Thyroid gland (tissue), 4 donors: ENCODE measurements around the gene ACAD9. TPM values are rescaled to one million over a fixed set of nuclear protein-coding genes. Genes with fewer than 3 reads are reported as not detected.
"Not testable (repeated sequence)": the region's sequence is repeated elsewhere in the genome, so short reads cannot be mapped to it uniquely, and the experiment has no call there.

Experiments
- DNase-seq, 2 donors: peaks; one replicate each; pipeline ENCODE4 v3.0.0-alpha.2; 2019
- H3K27ac ChIP-seq, 3 donors: fragments of 200-600 bp; sonication (generic); 1 replicate in 2 of 3; 2 replicates in 1 of 3; pipeline ENCODE4 v1.5.1; 2016 to 2019; ENCODE audit warnings: mild to moderate bottlenecking in 1 of 3, moderate library complexity in 1 of 3
- H3K27me3 ChIP-seq: fragments of 200-600 bp; sonication (generic); one replicate; pipeline ENCODE4 v1.5.1; 2019
- H3K36me3 ChIP-seq, 2 donors: fragments of 200-600 bp; sonication (generic); one replicate each; pipeline ENCODE4 v1.5.1; 2016 to 2019
- H3K4me1 ChIP-seq, 2 donors: fragments of 200-600 bp; sonication (generic); one replicate each; pipeline ENCODE4 v1.5.1; 2017 to 2019
- H3K4me3 ChIP-seq, 3 donors: fragments of 200-600 bp; sonication (generic); replicated peaks in 1 of 3; 1 replicate in 2 of 3; 2 replicates in 1 of 3; pipeline ENCODE4 v1.5.1; 2016; ENCODE audit warnings: mild to moderate bottlenecking in 1 of 3
- H3K9me3 ChIP-seq: fragments of 200-600 bp; sonication (generic); one replicate; pipeline ENCODE4 v1.5.1; 2017
- CTCF ChIP-seq, 6 experiments: fragments of 200-600 bp in 3 of 6; fragments of 450-650 bp in 3 of 6; sonication (generic) in 3 of 6; IDR thresholded peaks; one replicate each; pipeline ENCODE4 v1.5.1; 2016 to 2019; ENCODE audit warnings: antibody characterized with exemption in 6 of 6, mild to moderate bottlenecking in 2 of 6, inconsistent platforms in 1 of 6, moderate library complexity in 1 of 6
- POLR2A ChIP-seq, 2 donors: fragments of 450-650 bp; IDR thresholded peaks; one replicate each; pipeline ENCODE4 v1.6.1; 2017; ENCODE audit warnings: antibody characterized with exemption in 2 of 2, mild to moderate bottlenecking in 2 of 2, moderate library complexity in 1 of 2
- WGBS, 2 donors: methylation state at CpG; one replicate each; pipeline ENCODE4 v1.1.5; 2017; 5-methylcytosine and 5-hydroxymethylcytosine counted together
- intact Hi-C: fragments of 100-400 bp; cut with DNase I; formaldehyde crosslinking; loops from one replicate; pipeline ENCODE4 v1.15.1; 2023
- total RNA-seq, 4 donors: library from RNA; depleted of rRNA; stranded (reverse); fragments of >200 nt; gene quantifications; one replicate each; pipeline ENCODE4 v1.2.3, GENCODE V29; 2016

Gene ACAD9
- total RNA-seq, 4 donors from 2014 or later: 38.4 to 78.8 (median 61.0) TPM

GRCh38 chr3:128917291-128917690 is 37.9 kb downstream of the ACAD9 start:
- WGBS, 2 donors: 69 to 71% methylated on average over 2 of the region's 2 CpGs
- Histone ChIP-seq H3K27me3 (no peaks in the 10 kb centered on the region), H3K27ac (no peak overlapping the region), H3K4me1 (no peaks in the 10 kb centered on the region), H3K4me3 (no peak overlapping the region), H3K36me3 (peaks cover 27 to 31% of the 10 kb centered on the region in 2 donors), H3K9me3 (no peaks in the 10 kb centered on the region)
- no peak for DNase-seq
- no peak for TF ChIP-seq POLR2A (IDR thresholded peaks at IDR 0.05)
- peak in 1 of 6 experiments; percentile 8 for TF ChIP-seq CTCF (IDR thresholded peaks at IDR 0.05)
- intact Hi-C loops: no loop called here

- H3K4me3 ChIP-seq: no peak overlapping the region
- intact Hi-C loops: no loop called here
- H3K27me3 ChIP-seq: no peaks in the 10 kb centered on the region
- H3K36me3 ChIP-seq: peaks cover 6 to 8% of the 10 kb centered on the region in 2 donors
- 100% methylated on average over 1 of the region's 1 CpG for WGBS, 2 donors
- H3K27ac ChIP-seq: no peak overlapping the region
- no peaks in the 10 kb centered on the region for H3K9me3 ChIP-seq
- no peak for DNase-seq
- TF ChIP-seq POLR2A (IDR thresholded peaks at IDR 0.05): no peak
- no peak for TF ChIP-seq CTCF (IDR thresholded peaks at IDR 0.05)
- H3K4me1 ChIP-seq: no peaks in the 10 kb centered on the region
Measured at GRCh38 chr3:128919988-128920387, 40.6 kb downstream of the ACAD9 start.

GRCh38 chr3:128922804-128923459 is 43.5 kb downstream of the ACAD9 start:
- Histone ChIP-seq H3K9me3 (no peaks in the 10 kb centered on the region), H3K4me1 (no peaks in the 10 kb centered on the region), H3K27ac (no peak overlapping the region), H3K4me3 (no peak overlapping the region), H3K36me3 (no peaks in the 10 kb centered on the region), H3K27me3 (no peaks in the 10 kb centered on the region)
- no peak for DNase-seq
- intact Hi-C loops: no loop called here
- no peak for TF ChIP-seq CTCF (IDR thresholded peaks at IDR 0.05)
- 82 to 88% methylated on average over 10 of the region's 10 CpGs for WGBS, 2 donors

GRCh38 chr3:128923576-128923975 is 44.2 kb downstream of the ACAD9 start:
- WGBS, 2 donors: 78 to 89% methylated on average over 2 of the region's 2 CpGs
- Histone ChIP-seq H3K27me3 (no peaks in the 10 kb centered on the region), H3K9me3 (no peaks in the 10 kb centered on the region), H3K4me3 (no peak overlapping the region), H3K36me3 (no peaks in the 10 kb centered on the region), H3K4me1 (no peaks in the 10 kb centered on the region), H3K27ac (no peak overlapping the region)
- intact Hi-C loops: no loop called here
- DNase-seq: no peak
- TF ChIP-seq CTCF (IDR thresholded peaks at IDR 0.05): no peak
- TF ChIP-seq POLR2A (IDR thresholded peaks at IDR 0.05): no peak

- H3K9me3 ChIP-seq, H3K4me3 ChIP-seq, H3K27me3 ChIP-seq, H3K27ac ChIP-seq, H3K36me3 ChIP-seq, H3K4me1 ChIP-seq, intact Hi-C loops, DNase-seq: not testable (repeated sequence)
- 88 to 93% methylated on average over 6 of the region's 6 CpGs for WGBS, 2 donors
Measured at GRCh38 chr3:128923986-128924385, 44.6 kb downstream of the ACAD9 start.
